Stimulated activated CD8-positive, alpha-beta memory T cell treated with anti-CD3 and anti-CD28 coated beads, Interleukin-15, amount 100 ng/mL, for 1 hour (primary cell): ENCODE data around the gene ALDOC.
"Not testable (repeated sequence)": the region's sequence is repeated elsewhere in the genome, so short reads cannot be mapped to it uniquely, and the experiment has no call there.

Experiments used
- DNase-seq: peaks from one replicate; pipeline ENCODE4 v3.0.0-alpha.2; 2020; ENCODE audit warnings: low read depth

Gene ALDOC

DNA sequence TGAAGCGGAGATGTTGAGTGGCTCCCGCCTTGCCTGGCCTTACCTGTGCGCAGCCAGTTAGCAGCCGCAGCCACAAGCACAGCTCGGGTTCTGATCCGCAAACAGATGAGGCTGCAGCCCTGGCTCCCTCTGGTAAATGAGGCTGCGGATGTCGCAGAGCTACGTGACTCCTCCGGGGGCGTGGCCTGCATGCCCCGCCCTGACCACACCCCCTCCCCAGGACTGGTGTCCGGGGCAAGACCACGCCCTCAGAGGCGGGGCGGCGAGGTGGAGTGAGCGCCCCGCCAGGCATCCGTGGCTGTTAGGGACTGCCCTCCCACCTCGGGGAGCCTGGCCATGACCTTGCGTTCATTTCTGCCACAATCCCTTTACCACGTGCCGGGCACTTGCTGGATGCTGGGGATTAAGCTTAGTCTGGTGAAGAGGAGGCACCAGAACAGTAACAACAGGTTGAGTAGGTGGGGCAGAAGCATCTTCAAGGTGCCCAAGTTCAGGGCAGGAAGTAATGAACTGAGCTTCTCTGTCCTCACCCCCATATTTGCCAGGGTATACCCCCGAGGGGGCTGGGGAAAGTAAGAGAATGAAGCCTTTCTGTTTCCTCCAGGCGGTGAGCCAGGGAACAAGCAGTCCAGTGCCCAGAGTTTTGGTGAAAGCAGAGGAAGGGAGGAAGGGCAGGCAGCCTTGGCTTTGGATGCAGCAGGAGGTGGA, at the start of gene ALDOC:
Gene ALDOC (minus strand): TSS at position 138 of the 708 bp plus-strand sequence. CDS start 1,363 bp downstream, outside the sequence.
- DNase-seq: peak; percentile 93

DNA sequence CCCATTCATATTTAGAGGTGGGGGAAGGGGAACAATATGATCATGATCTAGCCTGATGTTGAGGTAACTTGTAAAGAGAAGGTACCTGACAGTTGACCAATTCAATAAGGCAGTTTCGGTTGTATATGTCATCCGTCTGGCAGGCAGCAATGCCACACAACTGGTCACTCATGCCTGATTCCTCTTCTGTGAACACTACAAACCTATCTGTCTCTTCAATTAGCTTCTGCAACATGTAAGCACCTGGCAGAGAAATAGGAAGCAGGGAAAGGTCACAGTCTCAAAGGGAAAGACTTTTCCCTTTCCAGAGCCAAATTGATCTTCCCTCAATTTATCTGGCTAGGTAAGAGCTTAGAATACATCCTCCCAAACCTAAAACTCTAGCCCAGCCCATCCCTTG, 47.5 kb upstream of the ALDOC start:
- DNase-seq: no peak

DNA sequence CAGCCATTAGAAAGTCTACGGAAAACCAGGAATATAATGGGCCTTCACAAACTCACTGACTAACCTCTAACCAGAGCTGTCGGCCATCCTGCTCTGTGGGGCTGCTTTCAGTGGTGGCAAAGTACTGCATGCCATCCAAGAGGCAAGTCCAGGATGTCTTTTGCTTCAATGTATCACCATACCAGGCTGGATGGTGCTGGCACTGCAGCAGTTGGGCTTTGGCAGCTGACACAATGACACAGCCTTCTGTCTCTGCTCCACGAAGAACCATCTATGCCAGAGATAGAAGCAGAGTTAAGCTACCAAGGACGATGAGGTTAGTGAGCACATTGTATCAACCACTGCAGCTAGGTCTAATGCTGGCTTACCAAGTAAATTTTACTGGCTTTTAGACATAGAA, 47.0 kb upstream of the ALDOC start:
- DNase-seq: no peak

DNA sequence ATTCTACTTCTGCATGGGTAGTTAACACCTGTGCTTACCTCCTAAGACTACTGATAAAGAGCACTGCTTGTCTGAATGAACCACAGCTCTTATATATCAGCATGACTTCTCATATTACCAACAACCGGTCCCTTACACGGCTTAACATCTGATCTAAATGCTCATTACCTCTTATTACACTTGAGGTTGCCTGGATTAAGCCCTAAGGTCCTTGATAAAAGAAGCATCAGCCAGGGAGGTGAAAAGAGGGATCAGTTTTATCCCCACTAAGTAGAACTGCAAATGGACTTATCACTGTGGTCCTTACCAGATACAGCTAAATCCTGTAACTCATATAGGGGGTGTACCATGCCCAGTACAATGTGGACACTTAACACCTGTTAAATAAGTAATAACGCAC, 45.5 kb upstream of the ALDOC start:
- no peak for DNase-seq

DNA sequence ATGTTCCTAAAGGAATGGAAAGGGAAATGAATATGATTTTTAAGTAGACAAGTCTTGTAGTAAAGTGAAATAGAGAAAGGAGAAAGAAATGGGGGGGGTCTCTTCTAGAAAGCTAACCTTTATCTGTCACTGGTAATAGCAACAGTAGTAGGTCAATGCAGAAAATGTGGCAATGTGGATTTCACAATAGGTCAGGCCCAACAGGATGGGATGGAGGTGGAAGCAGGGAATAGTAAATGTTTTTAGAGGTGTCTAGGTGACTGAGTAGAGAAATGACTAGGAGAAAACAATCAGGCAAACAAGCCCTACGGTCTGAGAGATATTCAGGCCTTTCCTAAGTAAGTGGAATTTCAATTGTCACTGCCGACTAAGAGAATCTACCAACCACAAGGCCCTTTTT, 43.3 kb upstream of the ALDOC start:
- DNase-seq: no peak

DNA sequence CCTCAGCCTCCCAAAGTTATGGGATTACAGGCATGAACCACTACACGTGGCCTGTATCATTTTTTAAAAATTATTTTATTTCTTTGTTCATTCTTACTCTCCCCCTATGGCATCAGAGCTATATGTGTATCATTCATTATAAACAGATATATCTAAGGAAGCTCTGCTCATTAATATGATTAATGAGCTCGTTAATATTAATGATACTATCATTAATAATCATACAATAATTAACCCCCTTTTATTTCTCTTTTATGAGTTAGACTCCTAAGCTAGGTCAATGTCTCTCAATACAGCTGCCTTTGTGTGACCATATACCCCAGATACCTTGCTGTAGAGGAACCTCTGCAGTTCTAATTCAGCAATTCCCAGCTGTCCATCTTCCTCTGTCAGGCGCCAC, 41.8 kb upstream of the ALDOC start:
- DNase-seq: no peak

DNA sequence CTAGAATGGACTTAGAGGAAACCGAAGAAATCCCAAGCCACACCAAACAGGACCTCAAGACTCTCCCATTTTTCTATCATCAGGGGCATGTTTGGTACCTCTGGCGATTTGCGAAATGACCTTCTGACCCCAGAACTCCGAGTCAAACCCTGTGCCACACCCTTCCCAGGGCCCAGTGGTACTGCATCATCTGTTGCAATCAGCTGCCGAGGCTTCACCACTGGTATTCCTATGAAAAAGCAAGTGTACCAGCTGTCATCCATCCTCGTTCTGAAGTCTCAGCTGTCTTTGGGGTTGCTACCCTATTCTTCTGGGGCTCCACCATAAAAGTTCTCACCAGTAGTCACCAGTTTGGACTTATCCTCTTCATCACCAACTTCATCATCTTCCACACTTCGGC, 39.6 kb upstream of the ALDOC start:
- no peak for DNase-seq

DNA sequence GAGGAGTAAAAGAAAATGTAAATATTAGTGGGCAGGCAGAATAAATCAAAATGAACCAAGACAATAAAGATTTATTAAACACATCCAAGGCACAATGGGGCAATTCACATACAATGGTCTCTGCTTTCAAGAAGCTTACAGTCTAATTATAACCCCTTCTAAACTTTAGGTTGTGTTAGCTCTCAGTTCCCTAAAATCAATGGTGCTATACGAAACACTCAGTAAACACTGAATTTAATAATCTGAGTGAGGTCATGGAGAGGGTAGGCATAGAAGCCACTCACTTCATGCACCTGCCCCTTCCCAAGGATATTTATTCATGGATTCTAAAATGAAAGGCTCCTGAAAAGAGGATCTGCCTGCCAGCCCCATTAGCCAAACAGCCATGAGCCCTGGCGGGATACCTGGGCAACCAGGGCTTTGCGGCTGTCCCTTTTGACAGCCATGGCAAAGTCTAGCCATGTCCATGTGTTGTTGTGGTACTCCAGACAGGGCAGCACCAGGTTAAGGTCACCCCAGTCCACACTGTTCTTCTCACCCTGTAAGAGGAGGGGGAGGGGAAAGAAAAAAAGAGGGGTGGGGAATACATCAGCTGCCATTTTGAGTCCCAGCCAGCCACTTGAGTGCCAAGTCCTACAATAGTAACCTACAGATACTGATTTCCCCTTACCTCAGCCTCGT, 38.7 kb upstream of the ALDOC start:
- DNase-seq: no peak

DNA sequence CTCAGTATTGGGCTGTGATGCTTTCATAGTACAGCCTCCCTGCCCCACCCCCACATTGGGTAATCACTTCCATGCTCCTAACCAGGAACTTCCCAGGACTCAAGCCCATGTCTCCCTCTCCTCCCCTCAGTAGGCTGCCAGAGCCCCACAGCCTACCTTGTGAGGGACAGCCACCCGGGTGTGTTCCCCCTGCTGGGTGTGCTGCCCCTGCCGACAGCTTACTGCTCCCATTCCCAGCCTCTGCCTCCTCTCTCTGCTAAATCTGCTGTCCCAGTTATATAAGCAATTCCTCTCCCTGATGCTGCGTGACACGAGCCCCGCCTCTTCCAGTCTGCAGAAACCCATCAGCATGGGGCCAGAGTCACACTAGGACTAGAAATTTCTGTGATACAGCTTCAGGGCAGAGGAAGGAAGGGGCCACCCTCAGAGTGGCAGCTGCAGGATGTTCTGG, 37.3 kb upstream of the ALDOC start, which contains the start of gene RSKR:
Gene RSKR (minus strand): TSS at position 255 of the 451 bp plus-strand sequence. CDS start 24 bp downstream, at position 231.
- DNase-seq: no peak

DNA sequence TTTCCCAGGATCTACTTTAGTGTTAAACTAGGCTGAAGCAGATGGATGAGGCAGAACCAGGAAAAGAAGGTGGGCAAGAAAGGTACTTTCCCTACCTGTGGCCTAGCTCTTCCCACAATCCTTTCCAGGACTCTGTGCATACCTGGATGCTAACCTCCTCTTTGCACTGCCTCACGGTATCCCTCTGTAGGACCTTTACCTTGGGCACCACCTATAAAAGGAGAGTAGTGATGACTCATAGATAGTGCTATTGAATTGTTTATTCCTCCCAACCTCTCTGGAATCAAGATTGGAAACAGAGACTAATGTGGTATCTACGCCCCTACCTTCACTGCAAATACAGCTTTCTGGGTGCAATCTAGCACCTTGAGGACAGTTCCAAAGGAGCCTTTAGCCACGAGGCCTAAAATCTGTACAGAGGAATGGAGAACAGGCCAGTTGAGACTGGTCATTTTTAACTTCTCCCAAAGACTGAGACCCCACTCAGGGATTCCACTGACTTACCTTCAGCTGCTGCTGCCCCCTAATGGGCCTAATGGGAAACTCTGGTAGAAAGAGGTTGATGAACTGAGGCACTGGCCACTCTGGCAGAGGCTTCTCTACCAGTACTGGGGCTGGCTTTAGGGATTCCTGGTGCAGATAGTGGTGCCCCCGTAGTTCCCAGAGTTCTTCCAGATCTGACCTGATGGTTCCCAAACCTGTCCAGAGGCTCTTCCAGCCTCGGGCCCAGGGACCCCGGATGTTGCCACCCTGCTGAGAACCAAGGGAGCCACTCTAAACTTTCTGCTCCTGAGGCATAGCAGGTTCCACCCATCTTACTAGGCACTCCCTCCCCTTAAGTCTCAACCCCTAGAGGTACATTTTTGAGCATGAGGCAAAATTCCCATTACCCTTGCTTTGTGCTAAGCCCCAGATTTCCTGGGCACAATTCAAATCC, 36.5 kb upstream of the ALDOC start:
- no peak for DNase-seq

DNA sequence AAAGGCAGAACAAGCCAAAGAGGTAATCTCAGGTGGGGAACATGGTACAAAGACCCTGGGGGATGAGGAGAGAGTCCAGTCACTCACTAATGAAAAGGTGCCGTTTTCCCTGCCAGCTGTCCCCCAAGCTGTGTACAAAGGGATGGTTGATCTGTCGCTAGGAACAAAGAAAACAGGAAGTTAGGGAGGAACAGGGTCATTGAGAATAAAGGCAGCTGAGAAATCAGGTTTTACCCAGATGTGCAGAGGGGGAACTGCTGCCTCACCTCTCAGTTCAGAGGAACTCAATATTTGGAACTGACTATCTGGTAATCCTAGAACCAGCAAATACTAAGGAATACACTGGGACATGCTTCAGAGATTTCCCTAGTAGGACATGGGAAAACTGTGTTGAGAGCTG, 35.8 kb upstream of the ALDOC start:
- DNase-seq: no peak

DNA sequence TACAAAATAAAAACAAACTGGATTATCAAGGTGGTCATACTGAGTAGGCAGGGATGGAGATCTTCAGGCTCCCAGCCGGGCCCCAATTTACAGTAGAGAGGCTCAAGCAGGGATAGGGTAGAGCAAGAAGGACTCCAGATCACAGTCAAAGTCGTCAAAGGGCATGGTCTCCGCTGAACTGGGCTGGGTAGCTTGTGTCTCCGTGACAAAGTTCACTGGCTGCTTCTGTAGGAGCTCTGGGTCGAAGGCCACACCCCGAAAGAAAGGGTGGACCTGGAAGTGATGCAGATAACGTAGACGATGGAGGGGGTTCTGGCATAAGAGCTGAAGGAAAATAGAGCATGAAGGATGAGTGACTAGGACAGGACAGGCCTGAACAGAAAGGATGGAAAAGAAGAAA, 33.7 kb upstream of the ALDOC start:
- no peak for DNase-seq

DNA sequence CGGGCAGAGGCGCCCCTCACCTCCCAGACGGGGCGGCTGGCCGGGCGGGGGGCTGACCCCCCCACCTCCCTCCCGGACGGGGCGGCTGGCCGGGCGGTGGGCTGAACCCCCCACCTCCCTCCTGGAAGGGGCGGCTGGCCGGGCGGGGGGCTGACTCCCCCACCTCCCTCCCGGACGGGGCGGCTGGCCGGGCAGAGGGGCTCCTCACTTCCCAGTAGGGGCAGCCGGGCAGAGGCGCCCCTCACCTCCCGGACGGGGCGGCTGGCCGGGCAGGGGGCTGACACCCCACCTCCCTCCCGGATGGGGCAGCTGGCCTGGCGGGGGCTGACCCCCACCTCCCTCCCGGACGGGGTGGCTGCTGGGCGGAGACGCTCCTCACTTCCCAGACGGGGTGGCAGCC, 27.3 kb upstream of the ALDOC start:
- DNase-seq: not testable (repeated sequence)

DNA sequence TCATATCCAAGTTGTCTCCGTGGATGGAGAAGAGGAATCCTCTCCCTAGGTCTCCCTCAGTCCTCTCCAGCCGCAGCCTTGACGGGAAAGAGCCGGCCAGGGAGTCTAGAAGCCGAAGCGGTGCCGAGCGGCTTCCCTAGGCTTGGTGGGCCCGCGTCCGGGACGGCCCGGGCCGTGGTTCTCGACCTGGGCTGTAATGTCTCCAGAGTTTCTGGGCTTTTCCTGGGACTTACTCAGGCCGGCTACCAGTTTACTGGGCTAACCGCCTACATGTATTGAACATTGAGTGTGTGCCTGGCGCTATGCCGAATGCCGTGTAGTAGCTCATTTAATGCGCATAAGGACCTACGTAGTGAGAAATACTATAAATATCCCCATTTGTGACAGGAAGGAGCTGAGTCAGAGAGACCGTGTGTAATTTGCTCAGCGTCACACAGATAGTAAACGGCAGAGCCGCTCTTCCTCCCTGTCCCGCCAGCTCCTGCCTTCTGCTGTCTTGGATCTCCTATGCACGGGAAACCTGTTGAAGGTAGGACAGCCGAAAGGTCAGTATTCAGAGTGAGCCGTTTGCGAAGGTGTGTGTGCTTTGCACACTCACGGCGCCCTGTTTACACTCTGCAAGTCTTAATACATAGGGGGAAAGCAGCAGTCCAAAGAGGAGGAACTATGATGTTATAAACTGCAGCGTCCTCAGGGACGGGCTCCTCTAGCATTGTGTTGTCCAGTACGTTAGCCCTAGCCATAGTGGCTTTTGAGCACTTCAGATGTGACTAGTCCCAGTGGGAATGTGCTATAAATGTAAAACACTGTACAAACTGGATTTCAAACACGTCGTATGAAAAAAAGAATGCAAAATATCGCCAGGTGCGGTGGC, 22.9 kb upstream of the ALDOC start:
- peak; percentile 26 for DNase-seq

DNA sequence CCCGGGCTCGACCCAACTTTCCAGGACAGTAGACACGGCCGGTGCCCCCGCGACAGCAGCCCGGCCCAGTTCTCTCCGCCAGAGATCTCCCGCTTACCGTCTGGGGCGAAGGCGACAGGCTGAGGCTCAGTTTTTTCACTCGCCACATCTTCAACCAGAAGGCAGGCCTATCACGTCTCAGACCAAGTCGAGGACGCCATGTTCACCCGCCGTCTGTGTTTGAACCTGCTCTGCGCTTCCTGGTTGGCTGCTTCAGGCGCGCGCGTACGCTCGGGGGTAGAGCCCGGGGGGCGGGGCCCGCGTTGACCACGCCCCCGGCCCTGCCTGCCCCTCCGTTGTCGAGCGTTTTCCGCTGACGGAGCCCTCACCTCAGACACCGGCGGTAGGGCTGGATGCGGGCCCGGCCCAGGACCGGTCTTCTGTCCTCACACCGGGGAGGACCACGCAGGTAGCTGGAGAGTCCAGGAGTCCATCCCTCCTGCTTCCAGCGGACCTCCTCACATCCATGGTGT, 22.2 kb upstream of the ALDOC start, which contains the start of gene SPAG5:
Gene SPAG5 (minus strand): TSS at position 227 of the 512 bp plus-strand sequence. CDS start 79 bp downstream, at position 148.
- peak; percentile 84 for DNase-seq

DNA sequence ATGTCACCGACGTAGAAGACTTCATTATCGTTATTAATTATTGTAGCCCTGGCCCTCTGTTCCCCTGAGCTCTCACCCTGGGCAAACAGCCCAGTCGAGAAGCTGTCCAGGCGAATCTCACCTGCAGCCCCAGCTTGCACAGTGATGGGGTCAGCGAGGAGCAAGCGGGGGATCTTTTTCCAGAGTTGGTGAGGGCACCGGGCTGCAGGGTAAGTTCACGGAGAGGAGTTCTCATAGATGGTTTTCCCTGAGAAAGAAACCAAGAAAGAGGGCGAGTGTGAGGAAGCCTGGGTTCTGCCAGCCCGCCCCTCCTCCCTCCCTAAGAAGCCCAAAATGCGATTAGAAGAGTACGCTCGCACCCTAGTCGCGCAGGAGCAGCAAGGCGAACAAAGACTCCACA, 21.7 kb upstream of the ALDOC start:
- DNase-seq: no peak

DNA sequence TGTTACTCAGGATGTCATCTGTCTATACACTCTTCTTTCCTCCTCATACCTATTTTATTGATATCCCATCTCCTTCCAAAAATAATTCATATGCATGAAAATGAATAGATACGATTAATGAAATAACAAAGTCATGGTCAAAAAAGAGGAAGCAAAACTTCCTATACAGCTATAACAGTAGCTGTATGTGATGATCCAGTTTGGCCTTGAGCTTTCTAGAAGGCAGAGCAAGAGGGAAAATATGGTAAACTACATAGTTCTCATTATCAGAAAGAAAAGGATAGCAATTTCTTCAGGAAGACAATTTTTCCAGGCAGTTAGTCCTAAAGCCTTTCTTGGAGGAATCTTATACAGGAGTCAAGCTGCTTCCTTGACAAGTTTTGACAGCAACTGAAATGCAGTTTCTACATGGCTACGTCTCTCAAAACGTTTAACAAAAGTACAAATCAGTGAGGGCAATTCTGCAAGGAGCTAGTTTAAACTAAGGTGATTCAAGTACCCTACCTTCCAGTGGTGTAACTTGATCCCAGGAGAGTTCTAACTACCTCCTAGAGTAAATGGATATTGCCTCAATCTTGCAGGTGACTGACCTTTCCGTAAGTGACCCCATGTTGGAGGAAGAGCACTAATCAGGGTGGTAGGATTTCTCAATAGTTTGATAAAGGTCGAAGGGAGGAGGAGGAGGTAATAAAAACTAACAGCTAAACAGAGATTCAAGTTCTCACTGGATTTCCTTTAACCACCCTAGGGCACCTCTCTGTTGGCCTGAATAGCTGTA, 21.1 kb upstream of the ALDOC start:
- DNase-seq: no peak

DNA sequence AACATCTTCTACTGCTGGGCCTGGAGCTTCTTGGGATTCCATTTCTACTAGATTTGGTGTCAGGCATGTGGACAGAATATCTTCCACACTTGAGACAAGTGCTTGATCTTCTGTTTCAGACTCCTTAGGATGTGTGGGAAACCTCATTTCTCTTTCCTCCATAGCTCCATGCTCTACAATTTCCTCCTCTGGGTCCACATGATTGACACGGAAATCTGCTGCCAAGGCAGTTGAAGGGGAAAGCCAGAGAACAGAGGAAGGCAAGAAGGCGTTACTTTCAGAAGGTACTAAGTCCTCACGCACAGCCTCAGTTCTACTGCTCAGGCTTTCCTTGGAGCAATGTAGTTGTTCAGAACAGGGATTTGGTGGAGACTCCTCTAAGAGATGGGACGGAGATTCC, 15.6 kb upstream of the ALDOC start:
- DNase-seq: no peak

DNA sequence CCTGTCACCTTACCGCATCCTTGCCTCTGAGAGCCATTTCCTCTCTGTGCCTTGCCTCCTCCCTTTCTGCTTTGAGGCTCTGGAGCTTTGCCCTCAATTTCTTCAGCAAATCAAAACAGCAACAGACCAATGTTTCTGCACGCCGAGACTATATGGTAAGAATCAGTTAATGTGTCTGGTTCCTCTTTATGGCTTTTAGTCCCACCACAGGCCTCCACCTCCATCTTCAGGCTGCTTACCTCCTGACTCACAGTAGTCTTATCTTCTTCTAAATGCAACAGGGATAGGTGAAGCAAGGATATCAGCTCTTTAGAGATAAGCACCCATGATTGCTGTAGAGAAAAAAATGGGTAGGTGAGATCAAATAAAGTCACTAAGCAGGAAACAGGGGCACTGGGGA, 9.2 kb upstream of the ALDOC start:
- no peak for DNase-seq

DNA sequence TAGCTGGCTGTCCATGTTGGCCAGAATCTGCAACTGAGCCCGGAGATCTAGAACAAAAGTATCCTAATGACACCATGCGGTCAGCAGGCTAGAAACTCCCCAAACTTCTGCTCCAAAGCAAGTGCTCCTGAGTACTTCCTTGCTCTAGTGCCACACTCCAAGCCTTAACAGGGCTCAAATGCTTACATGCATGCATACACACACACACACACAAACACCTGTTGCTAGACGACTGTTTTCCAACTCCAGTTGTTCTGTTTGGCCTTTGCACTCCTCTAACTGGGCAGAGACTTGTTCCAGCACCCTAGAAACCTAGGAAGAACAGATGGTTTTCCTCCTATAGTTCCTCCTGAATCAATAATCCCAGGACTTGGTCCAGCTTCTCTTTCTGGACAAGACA, 7.7 kb upstream of the ALDOC start:
- no peak for DNase-seq
